ENCODE measurements around the gene LGALS1.

LGALS1 gene

GRCh38 chr22:37662039-37662438 is 13.4 kb upstream of the LGALS1 start:
- no peak for DNase-seq (ENCODE audit: low read depth)

GRCh38 chr22:37663521-37664140 is 11.8 kb upstream of the LGALS1 start:
- no peak for DNase-seq (ENCODE audit: low read depth)

GRCh38 chr22:37664249-37665101 is 11.0 kb upstream of the LGALS1 start:
- no peak for DNase-seq (ENCODE audit: low read depth)

GRCh38 chr22:37665487-37665886 is 9.9 kb upstream of the LGALS1 start:
- no peak for DNase-seq (ENCODE audit: low read depth)

GRCh38 chr22:37669586-37669985 is 5.8 kb upstream of the LGALS1 start:
- DNase-seq (ENCODE audit: low read depth), result no peak

GRCh38 chr22:37672206-37672919 is 3.1 kb upstream of the LGALS1 start:
- no peak for DNase-seq (ENCODE audit: low read depth)

GRCh38 chr22:37672920-37673455 is 2.4 kb upstream of the LGALS1 start:
- no peak for DNase-seq (ENCODE audit: low read depth)

- DNase-seq (ENCODE audit: low read depth), result no peak
Measured at GRCh38 chr22:37674248-37674647, 1.2 kb upstream of the LGALS1 start.

- DNase-seq (ENCODE audit: low read depth), result no peak
Measured at GRCh38 chr22:37675930-37676735, 697 bp downstream of the LGALS1 start.

GRCh38 chr22:37676736-37677492 is 1.5 kb downstream of the LGALS1 start:
- DNase-seq (ENCODE audit: low read depth), result peak; percentile 91

- no peak for DNase-seq (ENCODE audit: low read depth)
Measured at GRCh38 chr22:37677493-37677974, 2.1 kb downstream of the LGALS1 start.

- no peak for DNase-seq (ENCODE audit: low read depth)
Measured at GRCh38 chr22:37678372-37678771, 2.9 kb downstream of the LGALS1 start.

- no peak for DNase-seq (ENCODE audit: low read depth)
Measured at GRCh38 chr22:37679670-37680069, 4.2 kb downstream of the LGALS1 start.

GRCh38 chr22:37680191-37680851 is 4.9 kb downstream of the LGALS1 start:
- DNase-seq (ENCODE audit: low read depth), result no peak

- no peak for DNase-seq (ENCODE audit: low read depth)
Measured at GRCh38 chr22:37681001-37681424, 5.6 kb downstream of the LGALS1 start.

- peak; percentile 54 for DNase-seq (ENCODE audit: low read depth)
Measured at GRCh38 chr22:37681556-37682049, 6.2 kb downstream of the LGALS1 start.

- DNase-seq (ENCODE audit: low read depth), result no peak
Measured at GRCh38 chr22:37684803-37685615, 9.6 kb downstream of the LGALS1 start.

- peak; percentile 65 for DNase-seq (ENCODE audit: low read depth)
Measured at GRCh38 chr22:37686002-37686982, 10.9 kb downstream of the LGALS1 start, which contains the start of gene NOL12. Gene NOL12, plus strand, starts transcription at chr22:37686343. Its CDS starts 50 bp downstream, at chr22:37686393.

All from activated T-helper 1 cell treated with Interleukin-2 at 50 U/mL for 16 hours (primary cell).